ENCODE data around the gene RPTOR.
"Not testable (repeated sequence)": the region's sequence is repeated elsewhere in the genome, so short reads cannot be mapped to it uniquely, and the experiment has no call there.

RPTOR gene

DNA sequence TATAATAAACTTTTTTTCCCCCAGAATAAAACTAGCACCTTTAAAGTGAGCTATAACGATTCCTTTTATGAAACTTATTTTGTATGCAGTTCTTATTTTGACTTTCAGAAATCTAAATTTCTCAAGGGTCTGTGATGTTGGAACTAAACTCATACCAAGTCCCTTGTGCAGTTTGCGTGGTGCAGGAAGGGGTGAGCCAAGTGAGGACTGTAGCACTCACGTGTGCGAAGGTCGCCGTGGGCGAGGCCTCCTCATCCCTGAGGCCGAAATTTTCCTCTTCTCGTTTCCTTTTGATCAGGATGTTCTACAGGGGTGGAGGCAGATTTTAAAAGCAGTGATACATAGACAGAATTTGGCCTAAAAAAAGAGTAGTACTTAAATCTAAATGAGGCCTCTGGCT lies 73.7 kb downstream of the RPTOR start:
- DNase-seq: no peak

DNA sequence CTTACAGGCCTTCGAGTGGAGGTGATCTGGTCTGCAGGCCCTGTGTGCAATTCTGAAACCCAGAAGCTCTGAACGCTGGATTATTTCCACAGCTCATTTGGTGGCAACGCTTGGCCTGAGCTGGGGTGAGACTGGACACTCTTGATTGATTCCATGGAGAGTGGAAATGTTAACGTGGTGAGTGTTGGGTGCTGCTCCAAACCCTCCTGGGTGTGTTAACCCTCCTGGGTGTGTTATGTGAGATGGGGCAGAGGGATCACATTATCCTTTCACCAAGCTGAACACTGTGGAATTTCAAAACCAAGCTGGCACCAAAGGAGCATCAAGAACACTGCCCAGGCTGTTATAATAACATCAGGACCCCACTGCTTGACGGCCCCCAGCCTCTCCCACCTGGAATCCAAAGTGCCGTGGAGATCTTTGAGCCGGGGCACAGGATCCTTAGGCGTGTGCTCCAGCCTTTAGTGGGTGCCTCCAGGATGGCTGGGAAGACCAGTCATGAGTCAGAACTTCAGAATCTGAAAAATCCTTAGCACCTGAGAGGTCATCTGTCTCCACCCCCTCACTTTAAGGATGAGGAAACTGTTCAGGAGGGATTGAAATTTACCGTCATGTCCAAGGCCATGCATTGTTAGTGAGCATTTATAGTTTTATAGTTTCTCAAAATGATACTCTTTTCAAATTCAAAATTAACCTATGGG lies 75.0 kb downstream of the RPTOR start:
- DNase-seq: no peak

DNA sequence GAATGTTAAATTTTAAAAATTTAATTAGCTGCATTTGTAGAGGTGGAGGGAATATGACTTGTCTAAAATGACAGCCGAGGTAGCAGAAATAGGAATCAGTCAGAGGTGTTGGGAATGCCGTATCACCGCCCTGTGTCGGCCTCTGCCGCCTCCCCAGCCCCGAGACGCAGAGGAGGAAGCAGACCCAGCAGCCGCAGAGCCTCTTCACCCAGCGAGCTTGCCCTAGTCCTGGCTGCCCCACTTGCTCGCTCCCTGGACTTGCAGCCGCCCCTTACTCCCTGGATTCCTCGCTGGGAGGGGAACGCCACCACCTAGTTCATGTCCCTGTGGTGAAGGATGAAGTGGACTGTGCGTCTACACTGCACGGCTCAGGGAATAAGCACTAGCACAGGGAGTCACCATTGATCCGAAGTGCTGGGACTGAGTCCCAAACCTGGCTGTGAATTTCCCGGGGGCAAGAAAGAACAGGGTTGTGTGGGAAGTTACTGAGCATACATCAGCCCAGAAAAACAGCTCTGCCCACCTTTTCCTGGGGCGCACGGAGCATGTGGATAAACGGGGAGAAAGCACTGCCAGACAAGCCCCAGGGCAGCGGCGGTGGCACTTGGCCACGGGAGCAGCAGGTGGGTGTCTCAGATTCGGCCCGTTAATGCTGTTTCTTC lies 76.8 kb downstream of the RPTOR start:
- DNase-seq: no peak

DNA sequence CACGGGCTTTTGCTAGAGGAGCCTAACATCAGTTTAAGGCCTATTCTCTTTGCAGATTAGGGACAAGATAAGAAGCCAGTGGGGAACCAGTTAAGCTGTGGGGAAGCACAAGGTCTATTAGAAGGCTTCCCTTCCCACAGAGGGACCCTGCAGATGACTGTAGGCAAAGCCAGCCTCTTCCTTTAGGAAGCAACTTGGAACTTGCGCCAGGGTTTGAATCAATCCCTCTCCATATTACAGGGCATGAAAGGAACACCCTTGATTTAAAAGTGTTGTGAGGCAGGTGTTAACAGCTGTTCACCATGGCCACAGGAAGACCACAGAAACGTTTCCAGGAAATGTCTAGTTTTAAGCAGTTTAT lies 77.3 kb downstream of the RPTOR start:
- DNase-seq: no peak

DNA sequence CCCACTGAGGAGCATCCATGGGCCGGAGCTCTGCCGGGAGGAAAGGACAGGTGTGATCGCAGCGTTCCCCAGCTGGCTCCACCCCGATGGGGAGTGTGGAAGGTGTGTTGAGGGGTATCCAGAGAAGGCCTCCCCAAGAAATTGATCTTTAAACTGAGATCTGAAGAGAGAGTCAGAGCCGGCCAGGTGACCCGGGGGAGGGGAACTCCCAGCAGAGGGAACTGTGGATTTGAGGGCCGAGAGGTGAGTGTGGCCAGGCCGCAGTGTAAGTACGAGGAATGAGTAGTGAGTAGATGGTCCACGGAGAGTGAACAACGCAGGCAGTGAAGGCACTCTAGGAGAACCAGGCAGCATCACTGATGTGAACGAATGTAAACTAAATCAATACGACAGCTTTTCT lies 80.2 kb downstream of the RPTOR start:
- DNase-seq: no peak

- no peak for DNase-seq
Observed at GRCh38 chr17:80625627-80626026, 81.0 kb downstream of the RPTOR start.

DNA sequence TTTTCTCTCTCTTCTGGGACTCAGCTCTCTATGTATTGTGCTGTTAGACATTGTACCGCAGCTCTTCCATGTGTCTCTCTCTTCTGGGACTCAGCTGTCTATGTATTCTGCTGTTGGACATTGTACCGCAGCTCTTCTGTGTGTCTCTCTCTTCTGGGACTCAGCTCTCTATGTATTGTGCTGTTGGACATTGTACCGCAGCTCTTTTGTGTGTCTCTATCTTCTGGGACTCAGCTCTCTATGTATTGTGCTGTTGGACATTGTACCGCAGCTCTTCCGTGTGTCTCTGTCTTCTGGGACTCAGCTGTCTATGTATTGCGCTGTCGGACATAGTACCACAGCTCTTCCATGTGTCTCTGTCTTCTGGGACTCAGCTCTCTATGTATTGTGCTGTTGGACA lies 84.2 kb downstream of the RPTOR start:
- DNase-seq: not testable (repeated sequence)

GRCh38 chr17:80629298-80630028 lies 84.8 kb downstream of the RPTOR start:
- no peak for DNase-seq

DNA sequence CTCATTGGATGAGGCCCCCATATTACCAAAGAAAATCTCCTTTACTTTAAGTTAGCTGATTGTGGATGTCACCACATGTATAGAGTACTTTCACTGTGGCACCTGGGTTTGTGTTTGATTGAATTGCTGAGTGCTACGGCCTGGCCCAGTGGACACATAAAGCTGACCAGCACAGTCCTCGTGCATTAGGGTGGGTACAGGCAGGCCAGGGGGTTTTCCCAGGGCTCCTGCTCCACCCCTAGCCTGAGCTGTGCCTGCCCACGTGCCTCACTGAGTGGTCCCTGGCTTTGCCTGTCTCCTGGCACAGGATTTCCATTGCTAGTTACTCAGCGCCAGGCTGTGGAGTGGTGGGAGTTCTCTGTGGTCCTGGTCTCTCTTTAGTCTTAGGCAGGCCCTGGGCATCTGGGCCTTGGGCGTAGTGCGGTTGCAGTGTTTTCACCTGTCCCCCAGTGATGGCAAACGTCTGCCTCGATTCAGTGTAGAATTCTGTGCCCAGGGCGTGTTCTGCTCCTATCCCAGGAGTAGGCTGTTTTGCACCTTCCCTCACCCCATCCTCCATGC lies 86.0 kb downstream of the RPTOR start:
- no peak for DNase-seq

- no peak for DNase-seq
Observed at GRCh38 chr17:80631142-80632045, 86.8 kb downstream of the RPTOR start.

GRCh38 chr17:80632046-80632581 lies 87.5 kb downstream of the RPTOR start:
- DNase-seq: no peak

GRCh38 chr17:80633207-80633606 lies 88.6 kb downstream of the RPTOR start:
- DNase-seq: no peak

GRCh38 chr17:80633994-80634566 lies 89.4 kb downstream of the RPTOR start:
- DNase-seq: no peak

- DNase-seq: no peak
Observed at GRCh38 chr17:80636361-80637018, 91.9 kb downstream of the RPTOR start.

- no peak for DNase-seq
Observed at GRCh38 chr17:80637048-80637781, 92.6 kb downstream of the RPTOR start.

DNA sequence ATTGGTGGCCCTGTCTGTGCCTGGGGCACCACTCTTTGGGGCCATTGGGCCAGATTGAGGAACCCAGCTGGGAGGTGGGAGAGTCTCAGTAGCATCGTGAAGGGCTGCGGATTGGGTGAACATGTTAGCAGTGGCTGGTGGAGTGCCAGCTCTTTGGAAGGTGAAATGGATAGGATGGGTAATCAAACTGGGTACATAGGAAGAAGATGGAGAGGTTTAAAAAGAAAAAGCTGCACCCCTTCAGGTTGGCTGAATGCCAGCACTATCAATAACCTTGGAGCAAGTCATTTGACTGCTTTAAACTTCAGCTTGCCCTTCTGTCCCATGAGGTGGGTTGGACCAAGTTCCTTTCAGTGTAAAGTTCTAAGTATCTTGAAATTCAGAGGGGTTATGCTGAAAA lies 95.0 kb downstream of the RPTOR start:
- DNase-seq: no peak

- no peak for DNase-seq
Observed at GRCh38 chr17:80640366-80641084, 95.9 kb downstream of the RPTOR start.

- DNase-seq: no peak
Observed at GRCh38 chr17:80643326-80644099, 98.9 kb downstream of the RPTOR start.

DNA sequence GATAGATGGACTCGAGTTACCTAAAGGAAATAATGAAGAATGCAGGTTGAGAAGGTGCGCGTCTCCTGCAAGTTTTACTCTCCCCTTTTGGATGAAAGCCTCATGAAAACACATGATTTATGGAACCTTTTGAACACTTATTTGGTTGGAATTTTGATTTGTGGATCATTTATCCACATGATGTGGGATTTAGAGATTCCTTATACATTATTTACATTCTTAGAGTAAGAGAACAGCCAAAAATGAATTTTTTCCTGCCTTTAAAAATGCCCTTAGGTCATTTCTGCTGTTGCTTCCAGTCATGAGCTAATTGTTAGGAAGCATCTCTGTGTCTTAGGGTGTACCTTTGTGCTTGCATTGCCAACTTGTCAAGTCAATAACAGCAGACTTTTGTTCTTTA lies 99.9 kb downstream of the RPTOR start:
- DNase-seq: no peak
